ENCODE results near the gene TIPRL. TPM values are rescaled to one million over a fixed set of nuclear protein-coding genes. Genes with fewer than 3 reads are reported as not detected.
"Not testable (repeated sequence)": the region's sequence is repeated elsewhere in the genome, so short reads cannot be mapped to it uniquely, and the experiment has no call there.

The TIPRL gene
- total RNA-seq, 1 experiment from 2014 or later = 75.2 TPM

DNA sequence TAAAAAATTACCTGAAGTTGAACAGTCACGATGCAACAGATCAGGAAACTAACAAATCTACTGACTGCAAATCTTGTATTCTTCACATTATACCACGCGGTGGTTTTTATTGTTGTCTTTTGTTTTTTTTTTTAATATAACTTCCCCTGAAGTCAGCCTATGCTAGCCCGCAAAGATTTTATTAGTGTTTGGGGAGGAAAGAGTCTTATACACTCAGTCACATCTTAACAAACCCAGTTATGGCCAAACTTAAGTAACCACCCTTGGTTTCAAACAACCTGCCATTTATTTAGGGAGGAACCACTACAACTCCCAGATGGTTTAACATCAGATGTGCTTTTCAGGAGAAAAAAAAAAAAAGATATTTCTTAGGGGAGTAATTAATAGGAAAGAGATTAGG lies 26.8 kb upstream of the TIPRL start:
- in situ Hi-C loops (cut with HindIII; ENCODE audit: low pct_unique_long_range_greater_than_20kb, low sequenced_read_pairs) = no loop called here

GRCh38 chr1:168154707-168155106 lies 24.1 kb upstream of the TIPRL start:
- DNase-seq (ENCODE audit: low read depth, low spot score); in situ Hi-C loops (cut with HindIII; ENCODE audit: low pct_unique_long_range_greater_than_20kb, low sequenced_read_pairs): not testable (repeated sequence)

More for the DNA sequence above, 26.8 kb upstream of the TIPRL start:
- DNase-seq (ENCODE audit: low read depth, low spot score) = no peak

- DNase-seq (ENCODE audit: low read depth, low spot score) = no peak
- in situ Hi-C loops (cut with HindIII; ENCODE audit: low pct_unique_long_range_greater_than_20kb, low sequenced_read_pairs) = no loop called here
Measured at GRCh38 chr1:168155910-168156309, 22.9 kb upstream of the TIPRL start.

GRCh38 chr1:168157638-168158037 lies 21.1 kb upstream of the TIPRL start:
- no peak for DNase-seq (ENCODE audit: low read depth, low spot score)
- in situ Hi-C loops (cut with HindIII; ENCODE audit: low pct_unique_long_range_greater_than_20kb, low sequenced_read_pairs) = no loop called here

DNA sequence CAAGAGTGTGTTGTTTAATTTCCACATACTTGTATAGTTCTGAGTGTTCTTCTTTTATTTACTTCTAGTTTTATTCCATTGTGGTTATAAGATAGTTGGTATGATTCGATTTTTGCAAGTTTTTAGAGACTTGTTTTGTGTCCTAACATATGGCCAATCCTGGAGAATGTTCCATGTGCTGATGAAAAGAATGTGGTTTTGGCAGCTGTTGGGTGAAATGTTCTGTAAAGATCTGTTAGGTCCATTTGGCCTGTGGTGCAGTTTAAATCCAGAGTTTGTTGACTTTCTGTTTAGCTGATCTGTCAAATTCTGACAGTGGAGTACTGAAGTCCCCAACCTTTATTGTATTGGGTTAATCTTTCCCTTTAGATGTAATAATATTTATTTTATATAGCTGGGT lies 19.5 kb upstream of the TIPRL start:
- in situ Hi-C loops (cut with HindIII; ENCODE audit: low pct_unique_long_range_greater_than_20kb, low sequenced_read_pairs) = no loop called here
- no peak for DNase-seq (ENCODE audit: low read depth, low spot score)

GRCh38 chr1:168159979-168160378 lies 18.8 kb upstream of the TIPRL start:
- in situ Hi-C loops (cut with HindIII; ENCODE audit: low pct_unique_long_range_greater_than_20kb, low sequenced_read_pairs) = no loop called here
- no peak for DNase-seq (ENCODE audit: low read depth, low spot score)

- in situ Hi-C loops (cut with HindIII; ENCODE audit: low pct_unique_long_range_greater_than_20kb, low sequenced_read_pairs) = no loop called here
Measured at GRCh38 chr1:168161459-168161858, 17.3 kb upstream of the TIPRL start.

DNA sequence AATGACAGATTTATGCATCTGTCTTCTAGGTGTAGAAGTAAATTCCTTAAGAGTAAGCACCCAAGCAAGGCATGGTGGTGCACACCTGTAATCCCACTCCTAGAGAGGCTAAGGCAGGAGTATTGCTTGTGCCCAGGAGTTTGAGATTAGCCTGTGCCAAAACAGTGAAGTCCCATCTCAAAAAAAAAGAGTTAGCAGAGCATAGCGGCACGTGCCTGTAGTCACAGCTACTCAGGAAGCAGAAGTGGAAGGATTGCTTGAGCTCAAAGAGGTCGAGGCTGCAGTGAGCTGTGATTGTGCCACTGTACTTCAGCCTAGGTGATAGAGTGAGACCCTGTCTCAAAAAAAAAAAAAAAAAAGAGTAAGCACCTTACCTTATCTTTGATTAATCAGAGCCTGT lies 15.1 kb upstream of the TIPRL start:
- in situ Hi-C loops (cut with HindIII; ENCODE audit: low pct_unique_long_range_greater_than_20kb, low sequenced_read_pairs) = no loop called here
- no peak for DNase-seq (ENCODE audit: low read depth, low spot score)

More at GRCh38 chr1:168161459-168161858, 17.3 kb upstream of the TIPRL start:
- DNase-seq (ENCODE audit: low read depth, low spot score) = peak; percentile 11

GRCh38 chr1:168164771-168165170 lies 14.0 kb upstream of the TIPRL start:
- in situ Hi-C loops (cut with HindIII; ENCODE audit: low pct_unique_long_range_greater_than_20kb, low sequenced_read_pairs) = no loop called here
- no peak for DNase-seq (ENCODE audit: low read depth, low spot score)

GRCh38 chr1:168167806-168168205 lies 11.0 kb upstream of the TIPRL start:
- DNase-seq (ENCODE audit: low read depth, low spot score) = no peak
- in situ Hi-C loops (cut with HindIII; ENCODE audit: low pct_unique_long_range_greater_than_20kb, low sequenced_read_pairs) = no loop called here

DNA sequence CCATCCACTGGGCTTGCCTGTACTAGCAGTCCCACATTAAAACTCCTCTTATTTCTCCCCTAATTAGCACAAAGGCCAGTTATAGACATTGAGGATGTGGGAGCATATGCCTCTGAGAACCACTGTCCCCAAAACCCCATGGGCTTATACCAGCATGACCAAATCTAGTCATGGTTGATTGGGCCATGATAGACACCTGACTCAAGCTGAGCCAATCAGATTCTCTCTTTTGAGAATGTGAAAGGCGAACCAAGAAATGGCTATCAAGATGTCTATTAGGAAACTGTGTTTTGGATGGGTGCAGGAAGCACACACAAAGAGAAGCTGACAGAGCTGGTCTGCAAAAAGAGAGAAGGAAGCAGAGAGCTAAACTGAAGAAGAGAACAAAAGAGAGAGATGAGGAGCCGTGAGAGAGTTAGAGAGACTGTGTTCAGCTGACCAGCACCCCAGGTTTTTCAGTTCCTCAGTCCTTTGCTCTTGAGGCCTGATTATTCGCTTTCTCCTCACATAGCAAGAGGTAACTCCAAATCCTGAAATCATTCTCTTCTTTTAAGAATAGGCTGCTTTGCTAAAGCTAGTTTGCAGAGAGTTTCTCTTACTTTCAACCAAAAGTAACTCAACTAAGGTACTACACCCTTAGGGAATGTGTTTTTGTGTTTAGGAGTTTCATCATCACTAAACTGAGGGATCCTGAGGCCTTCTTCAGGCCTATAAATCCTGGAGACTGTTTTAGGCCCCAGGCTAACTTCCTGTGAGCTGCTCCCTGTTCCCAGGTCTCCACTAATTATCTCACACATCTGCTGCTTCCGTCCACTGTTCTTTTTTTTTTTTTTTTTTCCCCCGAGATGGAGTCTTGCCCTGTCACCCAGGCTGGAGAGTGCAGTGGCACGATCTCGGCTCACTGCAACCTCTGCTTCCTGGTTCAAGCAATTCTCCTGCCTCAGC lies 7.9 kb upstream of the TIPRL start:
- peak; percentile 4 for DNase-seq (ENCODE audit: low read depth, low spot score)
- in situ Hi-C loops (cut with HindIII; ENCODE audit: low pct_unique_long_range_greater_than_20kb, low sequenced_read_pairs) = no loop called here

- no peak for DNase-seq (ENCODE audit: low read depth, low spot score)
- in situ Hi-C loops (cut with HindIII; ENCODE audit: low pct_unique_long_range_greater_than_20kb, low sequenced_read_pairs) = no loop called here
Measured at GRCh38 chr1:168172250-168172915, 6.4 kb upstream of the TIPRL start.

DNA sequence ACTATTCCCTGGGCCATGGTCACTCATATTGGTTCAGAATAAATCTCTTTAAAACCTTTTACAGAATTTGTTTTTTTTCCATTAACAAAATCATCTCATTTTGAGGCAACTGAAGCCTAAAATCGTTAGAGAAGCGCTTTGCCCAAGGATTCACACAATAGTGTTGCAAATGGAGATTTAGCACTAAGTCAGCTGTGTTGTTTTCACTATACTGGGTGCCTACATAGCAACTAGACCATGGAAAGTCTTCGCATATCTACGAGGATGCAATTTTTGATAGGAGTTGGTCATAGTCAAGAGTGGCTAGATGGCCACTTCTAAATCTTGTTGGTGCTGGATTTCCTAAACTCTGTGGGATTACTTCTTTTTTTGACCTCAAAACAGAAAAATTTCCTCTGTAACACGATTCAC lies 530 bp upstream of the TIPRL start:
- DNase-seq (ENCODE audit: low read depth, low spot score) = no peak
- in situ Hi-C loops (cut with HindIII; ENCODE audit: low pct_unique_long_range_greater_than_20kb, low sequenced_read_pairs) = no loop called here

GRCh38 chr1:168179438-168180147 lies 831 bp downstream of the TIPRL start:
- DNase-seq (ENCODE audit: low read depth, low spot score) = peak; percentile 32
- in situ Hi-C loops (cut with HindIII; ENCODE audit: low pct_unique_long_range_greater_than_20kb, low sequenced_read_pairs) = no loop called here

- DNase-seq (ENCODE audit: low read depth, low spot score) = no peak
Measured at GRCh38 chr1:168180148-168180524, 1.4 kb downstream of the TIPRL start.

GRCh38 chr1:168181063-168181720 lies 2.4 kb downstream of the TIPRL start:
- in situ Hi-C loops (cut with HindIII; ENCODE audit: low pct_unique_long_range_greater_than_20kb, low sequenced_read_pairs); DNase-seq (ENCODE audit: low read depth, low spot score): not testable (repeated sequence)

More at GRCh38 chr1:168180148-168180524, 1.4 kb downstream of the TIPRL start:
- in situ Hi-C loops (cut with HindIII; ENCODE audit: low pct_unique_long_range_greater_than_20kb, low sequenced_read_pairs) = no loop called here

DNA sequence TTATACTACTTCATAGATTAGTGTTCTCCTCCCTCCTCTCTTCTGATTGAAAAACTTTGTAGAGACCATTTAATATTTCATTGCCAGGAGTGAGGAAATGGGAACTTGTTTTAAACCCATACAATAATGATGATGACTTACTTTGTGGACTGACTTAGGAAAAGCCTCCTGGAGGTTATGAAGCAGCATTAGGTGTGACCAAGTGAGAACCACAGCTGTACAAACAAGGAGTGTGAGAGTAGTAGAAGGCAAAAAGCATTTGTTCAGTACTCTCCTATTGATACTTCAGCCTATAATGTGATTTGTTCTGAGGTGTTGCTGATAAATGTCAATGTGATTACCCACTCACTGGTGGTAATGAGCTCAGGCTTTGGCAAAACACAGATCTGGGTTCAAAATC lies 8.4 kb downstream of the TIPRL start:
- DNase-seq (ENCODE audit: low read depth, low spot score) = no peak
- in situ Hi-C loops (cut with HindIII; ENCODE audit: low pct_unique_long_range_greater_than_20kb, low sequenced_read_pairs) = no loop called here

DNA sequence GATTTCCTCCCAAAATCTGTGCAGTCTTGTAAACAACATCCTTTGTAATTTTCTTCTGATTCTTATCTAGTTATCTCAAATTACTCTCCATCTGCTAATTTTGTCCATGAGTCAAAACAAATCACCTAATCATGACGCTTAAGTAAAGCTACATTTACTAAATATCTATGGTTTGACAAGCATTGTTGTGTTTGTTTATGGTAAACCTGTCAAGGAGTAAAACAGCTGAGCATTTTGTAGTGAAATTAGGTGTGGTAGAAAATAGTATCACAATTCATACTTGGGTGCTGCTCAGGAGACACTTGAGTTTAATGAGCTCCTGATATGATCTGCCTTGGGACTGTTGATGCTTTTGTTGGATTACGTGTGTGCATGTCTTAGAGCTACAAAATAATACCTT lies 11.6 kb downstream of the TIPRL start:
- no peak for DNase-seq (ENCODE audit: low read depth, low spot score)
- in situ Hi-C loops (cut with HindIII; ENCODE audit: low pct_unique_long_range_greater_than_20kb, low sequenced_read_pairs) = no loop called here

All from SK-MEL-5 (cell line).